Loucy (cell line): ENCODE results near the gene LILRB4.

Experiments used
- CTCF ChIP-seq: fragments of 200-600 bp; sonication (generic); conservative IDR thresholded peaks from 2 replicates; pipeline ENCODE4 v1.5.1; 2014; ENCODE audit warnings: mild to moderate bottlenecking, antibody characterized with exemption, low read length
- EZH2phosphoT487 ChIP-seq: fragments of 200-600 bp; IDR thresholded peaks from 2 replicates; pipeline ENCODE4 v1.6.1; 2018; ENCODE audit warnings: antibody characterized with exemption, mild to moderate bottlenecking, moderate library complexity, borderline replicate concordance

GRCh38 chr19:54677217-54677616, 14.4 kb downstream of the LILRB4 start:
- TF ChIP-seq CTCF (no peak), EZH2phosphoT487 (no peak)
